OCI-M2 (cell line): ENCODE results near the gene GNG12.
"Not testable (repeated sequence)": the region's sequence is repeated elsewhere in the genome, so short reads cannot be mapped to it uniquely, and the experiment has no call there.

Experiments used
- DNase-seq: peaks from one replicate; lab custom pipeline; 2025; ENCODE audit not compliant: unreplicated experiment; lab: John Stamatoyannopoulos, UW

The GNG12 gene

DNA sequence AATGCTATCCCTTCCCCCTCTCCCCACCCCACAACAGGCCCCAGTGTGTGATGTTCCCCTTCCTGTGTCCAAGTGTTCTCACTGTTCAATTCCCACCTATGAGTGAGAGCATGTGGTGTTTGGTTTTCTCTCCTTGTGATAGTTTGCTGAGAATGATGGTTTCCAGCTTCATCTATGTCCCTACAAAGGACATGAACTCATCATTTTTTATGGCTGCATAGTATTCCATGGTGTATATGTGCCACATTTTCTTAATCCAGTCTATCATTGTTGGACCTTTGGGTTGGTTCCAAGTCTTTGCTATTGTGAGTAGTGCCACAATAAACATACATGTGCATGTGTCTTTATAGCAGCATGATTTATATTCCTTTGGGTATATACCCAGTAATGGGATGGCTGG, 168.0 kb downstream of the GNG12 start:
- not testable (repeated sequence) for DNase-seq

DNA sequence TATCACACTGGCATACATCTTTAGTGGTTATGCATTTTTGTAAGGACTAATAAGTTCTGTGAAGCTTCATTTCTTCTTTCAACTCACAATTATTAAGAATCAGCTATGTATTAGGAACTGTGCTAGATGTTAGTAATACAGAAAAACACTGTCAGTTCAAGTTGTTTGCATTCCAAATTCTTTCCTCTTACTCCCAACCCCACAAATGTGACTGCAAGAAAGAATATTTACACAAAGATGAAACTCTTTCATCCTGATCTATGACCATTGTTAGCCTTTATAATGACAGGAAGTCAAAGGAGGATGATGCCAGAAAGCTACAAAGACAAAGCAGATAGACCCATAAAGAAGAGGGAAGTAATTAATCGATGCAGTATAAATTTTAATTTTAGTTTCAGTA, 169.2 kb downstream of the GNG12 start:
- no peak for DNase-seq

DNA sequence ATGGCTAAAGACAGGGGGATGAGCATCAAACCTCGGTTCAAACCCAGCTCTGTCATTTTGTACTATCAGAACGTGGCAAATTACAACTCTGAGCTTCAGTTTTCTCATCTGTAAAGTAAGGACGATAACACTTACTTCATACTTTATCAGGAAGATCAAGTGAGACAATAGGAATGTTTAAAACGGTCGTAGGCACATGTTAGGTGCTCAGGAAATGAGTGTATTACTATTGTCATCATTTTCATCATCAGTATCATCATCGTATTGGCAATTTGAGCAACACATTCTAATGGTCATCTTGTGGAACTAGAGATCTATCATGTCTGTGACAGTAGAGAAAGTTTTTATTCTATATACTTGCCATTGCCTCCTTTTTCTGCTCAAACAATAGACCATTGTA, 170.4 kb downstream of the GNG12 start:
- no peak for DNase-seq

DNA sequence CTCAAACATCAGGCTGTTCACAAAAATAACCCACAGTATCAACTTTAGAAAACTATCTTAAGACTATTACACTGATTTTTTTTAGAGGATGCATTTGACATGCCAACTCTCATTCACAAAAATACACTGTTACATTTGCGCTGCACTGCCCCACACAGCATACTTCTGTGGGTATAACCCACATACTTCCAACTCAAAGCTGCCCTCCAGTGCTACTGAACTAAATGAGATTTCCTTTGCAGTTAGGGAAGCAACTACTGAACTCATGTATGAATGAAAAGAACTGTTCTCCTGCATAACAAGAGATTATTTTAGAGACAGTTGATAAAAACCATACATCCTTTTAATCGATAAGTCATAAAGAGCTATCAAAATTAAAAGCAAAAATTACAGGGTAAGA, 174.0 kb downstream of the GNG12 start:
- DNase-seq = no peak

DNA sequence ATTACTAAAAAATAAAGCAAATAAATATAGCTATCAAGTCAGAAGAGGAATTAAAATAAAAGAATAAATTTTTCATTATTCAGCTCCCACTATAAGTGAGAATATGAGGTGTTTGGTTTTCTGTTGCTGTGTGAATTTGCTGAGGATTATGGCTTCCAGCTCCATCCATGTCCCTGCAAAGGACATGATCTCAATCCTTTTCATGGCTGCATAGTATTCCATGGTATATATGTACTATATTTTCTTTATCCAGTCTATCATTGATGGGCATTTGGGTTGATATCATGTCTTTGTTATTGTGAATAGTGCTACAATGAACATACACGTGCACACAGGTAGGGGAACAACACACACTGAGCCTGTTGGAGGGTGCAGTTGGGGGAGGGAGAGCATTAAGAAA, 176.1 kb downstream of the GNG12 start:
- DNase-seq = not testable (repeated sequence)

DNA sequence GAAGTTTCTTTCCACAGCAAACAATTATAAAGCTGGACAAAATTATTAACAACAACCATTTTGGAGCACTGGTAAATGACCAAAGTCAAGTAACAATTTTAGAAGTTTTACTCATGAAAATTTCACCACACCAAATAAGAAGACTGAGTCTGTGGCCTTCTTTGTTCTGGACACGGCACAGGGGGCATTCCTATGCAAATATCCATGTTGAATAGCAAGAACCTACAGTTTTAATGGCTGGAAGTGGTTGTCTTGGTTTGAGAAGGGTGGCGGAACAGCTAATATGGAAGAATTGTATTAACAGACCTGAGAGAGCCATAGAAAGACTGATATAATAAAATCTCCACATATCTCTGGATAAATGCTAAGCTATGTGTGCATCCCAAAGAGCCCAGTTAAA, 177.7 kb downstream of the GNG12 start:
- no peak for DNase-seq

DNA sequence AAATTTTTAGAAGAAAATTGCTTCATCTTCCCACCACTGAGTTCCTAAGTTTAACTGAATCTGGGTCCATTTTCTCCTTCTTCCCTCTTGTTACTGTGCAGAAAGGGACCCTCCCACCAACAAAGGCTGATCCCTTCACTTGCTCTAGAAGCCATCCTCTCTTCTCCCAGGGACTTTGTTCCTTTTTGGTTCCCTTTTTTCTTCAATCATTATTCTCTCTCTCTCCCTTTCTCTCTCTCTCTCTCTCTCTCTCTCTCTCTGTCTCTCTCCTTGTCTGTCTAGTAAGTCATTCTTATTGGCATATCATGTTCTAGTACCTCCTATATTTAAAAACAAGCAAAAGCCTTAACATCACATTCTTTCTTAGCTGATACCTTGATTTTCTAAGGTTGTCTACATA, 180.0 kb downstream of the GNG12 start:
- no peak for DNase-seq

DNA sequence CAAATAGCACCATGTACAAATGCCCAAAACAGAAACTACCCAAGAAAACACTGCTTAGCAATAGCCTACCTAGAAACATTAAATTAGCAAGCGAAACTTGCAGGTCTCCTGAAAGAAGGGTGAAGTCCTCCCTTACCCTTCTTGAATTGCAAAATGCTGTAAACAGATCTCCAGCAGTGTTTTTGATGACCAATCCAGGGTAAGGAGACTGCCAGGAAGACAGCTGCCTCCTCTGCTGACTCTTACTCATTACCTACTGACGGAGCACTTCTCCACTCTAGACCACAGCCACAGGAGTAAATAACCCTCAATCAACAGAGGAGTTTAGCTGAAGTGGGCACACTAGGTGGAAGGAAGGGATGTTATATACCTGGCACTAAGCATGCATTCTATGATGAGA, 180.5 kb downstream of the GNG12 start:
- no peak for DNase-seq
